GM19463 (cell line): ENCODE measurements around the gene CCNB2.

ENCODE experiments used
- ATAC-seq: cut with Tn5 transposase; IDR thresholded peaks from one replicate; pipeline ENCODE4 v1.9.1; 2021; ENCODE audit warnings: mild to moderate bottlenecking, moderate library complexity; ENCODE audit not compliant: unreplicated experiment

CCNB2 gene

DNA sequence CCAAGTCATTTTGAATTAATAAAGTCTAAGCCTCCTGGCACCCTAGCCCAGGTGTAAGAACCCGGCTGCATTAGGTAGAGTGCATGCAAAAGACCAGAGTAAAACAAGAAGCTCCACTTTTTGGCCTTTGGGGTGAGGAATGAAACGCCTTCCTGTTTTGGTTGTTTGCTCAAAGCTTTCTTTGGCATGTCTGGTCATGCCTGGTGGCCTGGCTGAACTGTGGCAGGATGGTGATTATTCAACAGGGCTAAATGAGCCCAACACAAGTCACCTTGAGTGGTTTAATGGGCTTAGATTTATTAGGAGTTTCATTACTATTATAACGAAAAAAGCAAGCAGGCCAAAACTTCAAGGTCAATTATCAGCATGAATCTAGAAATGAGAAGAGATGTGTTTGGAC, 60.8 kb downstream of the CCNB2 start:
- no peak for ATAC-seq

DNA sequence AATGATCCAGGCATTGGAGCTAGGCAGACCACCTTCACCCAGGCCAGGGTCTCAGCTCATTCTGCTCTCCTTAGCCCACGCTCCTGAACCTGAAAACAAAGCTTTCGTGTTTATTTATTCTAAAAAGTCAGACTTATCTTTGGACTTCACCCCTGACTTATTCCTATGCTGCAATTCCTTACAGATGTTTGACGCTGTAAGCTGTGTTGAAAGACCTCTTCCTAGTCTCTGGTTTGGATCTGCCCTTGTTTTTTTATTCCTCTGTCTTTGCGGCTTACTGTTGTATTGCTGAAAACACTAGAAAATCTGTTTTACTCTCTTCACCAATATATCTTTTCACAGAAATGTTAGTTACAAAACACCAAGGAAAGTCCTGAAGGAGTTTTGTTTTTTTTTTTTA, 61.2 kb downstream of the CCNB2 start:
- ATAC-seq = no peak

DNA sequence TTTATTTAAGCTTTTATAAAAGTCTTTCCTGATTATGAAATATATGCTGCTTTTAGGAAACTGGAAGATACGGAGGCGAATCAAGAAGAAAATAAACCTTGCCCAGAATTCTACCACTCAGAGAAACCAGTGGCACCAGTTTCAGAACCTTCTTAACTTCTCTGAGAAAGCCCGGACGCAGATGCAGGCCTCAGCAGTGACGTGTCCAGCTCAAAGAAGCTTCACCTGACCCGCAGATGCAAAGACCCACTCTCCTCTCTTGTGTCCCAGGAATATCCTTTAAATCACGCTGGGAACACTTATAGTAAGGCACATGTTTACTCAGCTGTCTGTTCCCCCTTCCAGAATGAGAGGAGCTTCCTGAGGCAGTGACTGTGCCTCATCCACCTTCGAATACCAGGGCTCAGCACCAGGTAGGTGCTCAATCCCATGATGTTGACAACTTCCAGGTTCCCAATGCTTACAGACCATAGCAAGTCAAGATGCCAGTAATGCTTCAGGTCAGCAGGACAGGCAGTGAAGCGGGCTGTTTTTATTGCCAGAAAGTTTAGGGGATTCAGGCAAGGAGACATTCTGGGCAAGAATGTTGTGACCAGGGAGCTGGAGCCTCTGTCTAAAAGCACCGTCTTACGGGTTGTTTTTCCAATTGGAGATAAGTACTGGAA, 61.8 kb downstream of the CCNB2 start:
- ATAC-seq = no peak

DNA sequence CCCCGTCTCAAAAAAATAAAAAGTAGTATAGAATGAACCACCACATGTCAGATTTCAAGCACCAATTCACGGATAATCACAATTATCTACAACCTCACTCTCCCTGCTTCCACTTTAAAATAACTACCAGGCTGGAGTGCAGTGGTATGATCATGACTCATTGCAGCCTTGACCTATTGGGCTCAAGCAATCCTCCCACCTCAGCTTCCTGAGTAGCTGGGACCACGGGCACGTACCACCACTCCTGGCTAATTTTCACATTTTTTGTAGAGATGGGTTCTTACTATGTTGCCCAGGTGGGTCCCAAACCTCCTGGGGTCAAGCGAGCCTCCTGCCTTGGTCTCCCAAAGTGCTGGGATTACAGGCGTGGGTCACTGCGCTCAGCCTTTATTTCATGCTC, 63.6 kb downstream of the CCNB2 start:
- ATAC-seq = no peak

DNA sequence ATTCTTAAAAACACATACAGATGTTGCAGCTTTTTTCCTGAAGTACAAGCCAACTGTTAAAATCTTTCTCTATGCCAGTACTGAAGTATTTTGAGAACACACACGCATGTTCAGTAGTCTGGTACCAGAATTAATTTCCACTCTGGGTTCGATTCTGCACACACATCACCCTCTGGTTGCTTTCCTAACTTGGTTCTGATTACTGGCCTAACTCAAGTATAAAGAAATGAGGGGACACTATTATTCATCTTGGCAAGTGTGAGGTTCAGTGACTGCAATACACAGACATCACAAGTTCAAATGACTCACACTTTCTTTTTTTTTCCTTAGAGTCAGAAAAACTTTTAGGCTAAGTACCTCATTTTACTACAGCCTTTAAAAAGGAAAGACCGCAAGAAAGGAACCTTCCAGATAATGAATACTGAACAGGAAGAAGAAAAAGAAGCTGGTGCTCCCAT, 64.3 kb downstream of the CCNB2 start:
- ATAC-seq = no peak

DNA sequence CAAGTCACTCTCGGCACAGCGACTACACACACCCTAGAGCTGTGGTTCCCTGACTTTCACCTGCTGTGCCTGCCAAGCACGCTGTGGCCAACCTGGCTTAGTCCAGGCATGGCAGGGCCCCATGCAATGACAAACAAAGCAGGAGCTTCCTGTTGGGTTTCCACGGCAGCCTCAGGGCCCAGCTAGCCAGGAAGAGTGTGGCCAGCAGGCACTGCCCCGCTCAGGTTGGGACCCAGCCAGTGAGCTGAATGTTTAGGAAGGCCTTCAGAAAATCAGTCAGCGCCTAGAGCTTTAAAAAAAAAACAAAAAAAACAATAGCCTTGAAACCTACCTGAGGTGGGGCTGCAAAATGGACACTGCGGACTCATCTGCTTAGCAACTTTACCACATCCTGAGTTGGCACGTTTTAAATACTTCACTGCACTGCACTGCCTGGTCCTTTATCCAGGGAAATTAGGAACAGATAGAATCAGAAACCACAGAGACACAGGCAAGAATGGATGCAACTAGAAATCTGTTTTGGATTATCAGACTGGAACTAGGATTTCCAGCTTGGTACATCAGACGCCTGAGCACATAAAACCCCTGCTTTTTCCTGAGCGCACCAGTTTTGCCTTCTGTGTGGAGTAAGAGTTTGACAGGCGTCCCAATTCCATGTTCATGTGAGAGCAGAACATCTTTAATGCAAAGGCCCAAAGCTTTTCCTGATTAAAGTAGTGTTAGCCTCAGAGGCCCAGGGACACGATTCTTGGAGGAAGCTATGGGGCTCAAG, 65.5 kb downstream of the CCNB2 start:
- no peak for ATAC-seq

DNA sequence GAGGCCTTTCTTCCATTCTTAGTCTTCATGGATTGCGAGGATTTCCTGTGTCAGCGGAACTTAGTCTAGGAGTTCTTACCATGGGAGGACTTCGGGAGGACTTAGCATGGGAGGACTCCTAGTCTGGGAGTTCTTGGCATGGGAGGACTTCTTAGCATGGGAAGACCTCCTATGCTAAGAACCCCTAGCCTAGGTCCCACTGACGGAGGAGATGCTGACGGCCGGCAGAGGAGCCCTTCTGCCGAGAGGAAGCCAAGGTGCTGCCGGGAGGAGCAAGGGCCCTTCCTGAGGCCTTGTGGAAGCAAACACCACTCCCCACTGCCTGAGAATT, 66.1 kb downstream of the CCNB2 start:
- no peak for ATAC-seq

DNA sequence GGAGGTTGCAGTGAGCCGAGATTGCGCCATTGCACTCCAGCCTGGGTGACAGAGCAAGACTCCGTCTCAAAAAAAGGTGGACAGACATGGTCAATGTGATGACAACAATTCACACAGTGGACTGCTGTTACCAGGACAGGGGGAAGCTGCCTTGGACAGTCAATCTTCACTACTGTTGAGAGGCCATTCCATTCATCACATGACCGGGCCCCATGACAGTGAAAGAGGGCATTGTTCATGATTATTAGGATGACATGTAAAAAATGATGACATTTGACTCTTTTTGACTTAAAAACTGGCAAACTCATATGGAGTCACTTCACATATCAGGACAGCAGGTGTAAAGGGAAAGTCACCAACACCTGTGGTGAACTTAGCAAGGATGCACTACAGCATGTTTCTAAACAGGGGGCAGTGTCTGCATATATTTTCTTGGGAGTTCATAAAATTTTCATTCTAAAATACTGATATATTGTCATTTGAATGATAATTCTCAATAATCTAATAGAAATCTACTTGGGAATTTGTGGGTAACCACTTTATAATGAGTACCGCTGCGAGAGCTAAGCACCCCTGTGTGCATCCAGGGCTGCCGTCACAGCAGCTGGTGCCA, 67.4 kb downstream of the CCNB2 start:
- ATAC-seq = no peak

DNA sequence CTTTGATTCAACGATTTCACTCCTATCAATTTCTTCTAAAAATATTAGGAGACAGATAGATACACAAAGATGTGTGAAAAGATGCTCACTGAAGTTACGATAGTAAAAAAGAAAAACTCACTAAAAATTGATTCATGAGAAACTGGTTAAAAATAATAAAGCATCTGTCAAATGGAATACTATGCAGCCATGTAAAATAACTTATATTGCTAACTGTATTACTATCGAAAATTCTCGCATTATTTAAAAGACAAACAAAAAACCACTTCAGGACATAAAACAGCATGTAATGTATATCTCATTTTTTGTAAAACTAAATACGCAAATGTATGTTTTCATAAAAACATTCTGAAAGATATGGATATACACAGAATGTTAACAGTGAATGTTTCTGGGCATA, 68.2 kb downstream of the CCNB2 start:
- no peak for ATAC-seq

DNA sequence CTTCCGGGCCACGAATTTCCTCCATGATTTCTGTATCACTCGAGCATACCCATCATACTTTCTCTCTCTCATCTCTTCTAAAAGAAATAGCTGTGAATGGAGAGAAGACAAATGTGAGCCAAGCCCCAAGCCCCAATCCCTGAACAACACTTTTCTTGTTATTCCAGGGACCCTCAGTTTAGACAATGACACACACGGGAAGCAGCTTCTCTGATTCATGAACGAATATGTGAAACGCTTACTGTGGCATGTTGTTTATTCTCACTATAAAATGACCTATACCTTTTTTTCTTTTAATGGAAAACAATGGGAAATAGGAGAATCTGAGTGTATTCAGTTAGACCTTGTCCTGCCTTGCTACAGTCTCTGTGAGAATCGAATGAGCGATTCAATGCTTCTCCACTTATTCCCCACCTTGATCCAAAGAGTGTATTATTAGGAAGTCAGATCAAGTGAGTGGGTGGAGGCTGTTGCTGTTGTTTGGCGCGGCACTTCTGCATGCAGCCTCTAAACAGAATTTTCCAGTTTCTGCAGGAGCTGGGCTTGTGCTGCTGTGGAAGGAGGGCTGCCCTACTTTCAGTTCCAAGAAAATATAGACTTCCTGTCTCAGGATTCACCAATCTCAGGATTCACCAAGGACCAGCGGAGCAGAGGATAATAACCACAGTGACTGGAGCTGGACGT, 69.3 kb downstream of the CCNB2 start:
- no peak for ATAC-seq
